HCT116 (cell line): ENCODE results near the gene IQCH. TPM values are rescaled to one million over a fixed set of nuclear protein-coding genes. Genes with fewer than 3 reads are reported as not detected.

ENCODE experiments used
- ATAC-seq: fragments of 200-7000 bp; cut with Tn5 transposase; 2 replicates; pipeline ENCODE4 v1.9.1; 2020; ENCODE audit warnings: mild to moderate bottlenecking, moderate library complexity
- BruUV-seq: library from RNA; stranded (reverse); fragments of 400-500 nt; replicated peaks from 2 replicates; lab custom pipeline; 2021; lab: Mats Ljungman, UMichigan
- CTCF ChIA-PET: fragments of 300-600 bp; sonication (Branson Sonifier 250); formaldehyde crosslinking; loops from one replicate; lab custom pipeline; 2021; ENCODE audit warnings: antibody characterized with exemption; lab: Charles Lee
- POLR2A ChIA-PET: fragments of 300-600, 350-600 bp; sonication (Branson Sonifier 250); formaldehyde crosslinking; loops from one replicate; lab custom pipeline; 2021; ENCODE audit warnings: antibody characterized with exemption; lab: Charles Lee
- RAD21 ChIA-PET, 2 experiments: fragments of 300-600 bp; sonication (Branson Sonifier 250); formaldehyde crosslinking; loops; one replicate each; lab custom pipeline; 2023; ENCODE audit warnings: low total read pairs in 2 of 2; ENCODE audit not compliant: uncharacterized antibody in 2 of 2, unreplicated experiment in 2 of 2, low non-redundant PET in 1 of 2; lab: Charles Lee
- DNase-seq: peaks from one replicate; pipeline ENCODE4 v3.0.0-alpha.2; 2010; ENCODE audit warnings: low read depth, low spot score
- H2AFZ ChIP-seq: fragments of 200-600 bp; shearing (Covaris generic), sonication (generic); 2 replicates; pipeline ENCODE4 v1.6.1; 2017; ENCODE audit warnings: low read depth, mixed run types, mixed read lengths, antibody characterized with exemption, low read length; ENCODE audit not compliant: poor library complexity, severe bottlenecking
- H3K27ac ChIP-seq: 2 replicates; pipeline ENCODE4 v1.5.1; 2012; ENCODE audit warnings: low read depth, low read length
- H3K27me3 ChIP-seq: fragments of 200-600 bp; sonication (generic); 2 replicates; pipeline ENCODE4 v1.6.1; 2016; ENCODE audit warnings: mixed run types, low read length, mixed read lengths; ENCODE audit not compliant: insufficient read depth
- H3K36me3 ChIP-seq, 2 experiments: fragments of 200-500 bp in 1 of 2; fragments of 200-600 bp in 1 of 2; sonication (Bioruptor generic) in 1 of 2; sonication (generic) in 1 of 2; 2 replicates each; pipeline versions ENCODE4 v1.5.1 to v1.6.1; 2014 to 2016; ENCODE audit warnings: low read length in 2 of 2, inconsistent platforms in 1 of 2, mixed read lengths in 1 of 2, mixed run types in 1 of 2; ENCODE audit not compliant: insufficient read depth in 2 of 2, control insufficient read depth in 1 of 2
- H3K4me1 ChIP-seq, 2 experiments: fragments of 200-600 bp in 1 of 2; sonication (generic) in 1 of 2; 2 replicates each; pipeline versions ENCODE4 v1.5.1 to v1.6.1; 2012 to 2017; ENCODE audit warnings: low read length in 2 of 2, inconsistent platforms in 1 of 2, mild to moderate bottlenecking in 1 of 2, mixed read lengths in 1 of 2, mixed run types in 1 of 2, moderate library complexity in 1 of 2; ENCODE audit not compliant: insufficient read depth in 2 of 2, control insufficient read depth in 1 of 2
- H3K4me2 ChIP-seq: fragments of 200-600 bp; sonication (generic); 2 replicates; pipeline ENCODE4 v1.6.1; 2017; ENCODE audit warnings: mixed run types, low read length, mixed read lengths
- H3K4me3 ChIP-seq, 2 experiments: fragments of 200-600 bp in 1 of 2; sonication (generic) in 1 of 2; replicated peaks in 1 of 2; 2 replicates each; pipeline ENCODE4 v1.5.1; 2011 to 2016; ENCODE audit warnings: low read length in 2 of 2, control low read depth in 1 of 2, low read depth in 1 of 2, mild to moderate bottlenecking in 1 of 2, mixed read lengths in 1 of 2, mixed run types in 1 of 2
- H3K79me2 ChIP-seq: fragments of 200-600 bp; sonication (generic); 2 replicates; pipeline ENCODE4 v1.6.1; 2017; ENCODE audit warnings: mild to moderate bottlenecking, mixed run types, low read length, moderate library complexity, mixed read lengths; ENCODE audit not compliant: insufficient read depth
- H3K9ac ChIP-seq: fragments of 200-600 bp; sonication (generic); 2 replicates; pipeline ENCODE4 v1.6.1; 2016; ENCODE audit warnings: low read length, mixed read lengths
- H3K9me2 ChIP-seq: fragments of 200-600 bp; sonication (generic), shearing (Covaris generic); 2 replicates; pipeline ENCODE4 v1.6.1; 2017; ENCODE audit warnings: mixed run types, mild to moderate bottlenecking, moderate library complexity; ENCODE audit not compliant: insufficient read depth
- H3K9me3 ChIP-seq, 2 experiments: fragments of 200-500 bp in 1 of 2; fragments of 200-600 bp in 1 of 2; sonication (Bioruptor generic) in 1 of 2; sonication (generic) in 1 of 2; 2 replicates each; pipeline ENCODE4 v1.6.1; 2014 to 2017; ENCODE audit warnings: low read length in 2 of 2, mixed read lengths in 2 of 2, inconsistent platforms in 1 of 2, low read depth in 1 of 2, mild to moderate bottlenecking in 1 of 2, mixed run types in 1 of 2, moderate library complexity in 1 of 2; ENCODE audit not compliant: control insufficient read depth in 1 of 2, insufficient read depth in 1 of 2
- H4K20me1 ChIP-seq: fragments of 200-600 bp; sonication (generic), shearing (Covaris generic); 2 replicates; pipeline ENCODE4 v1.6.1; 2017; ENCODE audit warnings: mixed run types, mild to moderate bottlenecking, moderate library complexity; ENCODE audit not compliant: insufficient read depth
- JUND ChIP-seq: IDR thresholded peaks from 2 replicates; pipeline ENCODE4 v1.6.1; 2012
- intact Hi-C: fragments of 100-400 bp; cut with micrococcal nuclease; formaldehyde crosslinking; loops from 2 replicates; pipeline ENCODE4 v1.10.0; 2022
- total RNA-seq: library from RNA; stranded (reverse); gene quantifications from one replicate; pipeline ENCODE4 v1.2.1, GENCODE V29; 2021; ENCODE audit not compliant: unreplicated experiment
- TF ChIP-seq, protein P1 (sequence below), 3 experiments: fragments of 200-600 bp in 1 of 3; sonication (generic) in 1 of 3; IDR thresholded peaks in 2 of 3; conservative IDR thresholded peaks in 1 of 3; 2 replicates each; pipeline ENCODE4 v1.5.1; 2012 to 2017; ENCODE audit warnings: low read depth in 2 of 3, low read length in 2 of 3, antibody characterized with exemption in 1 of 3, borderline replicate concordance in 1 of 3, control low read depth in 1 of 3, mild to moderate bottlenecking in 1 of 3, mixed read lengths in 1 of 3, mixed run types in 1 of 3, moderate library complexity in 1 of 3; ENCODE audit not compliant: insufficient read depth in 1 of 3
- TF ChIP-seq, protein P2 (sequence below): IDR thresholded peaks from 2 replicates; pipeline ENCODE4 v1.6.1; 2011; ENCODE audit warnings: mild to moderate bottlenecking, low read length, moderate library complexity; ENCODE audit not compliant: insufficient replicate concordance; ENCODE audit errors: extremely low read depth

Gene IQCH
- total RNA-seq, 1 experiment from 2014 or later = 4.6 TPM

DNA sequence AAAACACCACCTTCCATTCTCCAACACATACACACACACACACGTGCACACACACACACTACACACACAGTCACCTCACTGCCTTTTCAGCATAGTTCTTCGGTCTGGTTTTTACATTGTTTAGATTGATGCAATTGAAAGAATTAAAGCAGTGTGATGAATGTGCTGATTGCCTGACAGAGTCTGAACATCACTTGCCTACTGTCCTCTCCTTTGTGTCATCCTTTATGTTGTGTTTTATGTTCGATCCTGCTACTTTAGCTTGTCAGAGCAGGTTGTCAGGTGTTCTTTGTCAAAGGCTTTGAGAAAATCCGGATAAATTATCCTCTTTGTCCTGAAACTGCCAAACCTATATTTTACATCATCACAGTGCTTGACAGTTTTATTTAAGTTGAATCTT, 80.4 kb downstream of the IQCH start:
- Histone ChIP-seq H3K4me3 (no peak overlapping the region), H3K27me3 (no peaks in the 10 kb centered on the region), H3K9me3 (no peaks in the 10 kb centered on the region), H4K20me1 (no peaks in the 10 kb centered on the region), H3K4me2 (no peak overlapping the region), H3K9ac (no peak overlapping the region), H3K27ac (no peak overlapping the region), H3K36me3 (no peaks in the 10 kb centered on the region), H3K9me2 (no peaks in the 10 kb centered on the region), H3K4me1 (peaks cover 0 to 6% of the 10 kb centered on the region in 2 experiments; a peak in 2 of 4 replicates), H2AFZ (no peak overlapping the region), H3K79me2 (no peaks in the 10 kb centered on the region)
- ChIA-PET CTCF (no interaction called here), RAD21 (no interaction called here), POLR2A (no interaction called here)
- intact Hi-C loops = no loop called here
- BruUV-seq = no TSS peak
- TF ChIP-seq, protein P1, sequence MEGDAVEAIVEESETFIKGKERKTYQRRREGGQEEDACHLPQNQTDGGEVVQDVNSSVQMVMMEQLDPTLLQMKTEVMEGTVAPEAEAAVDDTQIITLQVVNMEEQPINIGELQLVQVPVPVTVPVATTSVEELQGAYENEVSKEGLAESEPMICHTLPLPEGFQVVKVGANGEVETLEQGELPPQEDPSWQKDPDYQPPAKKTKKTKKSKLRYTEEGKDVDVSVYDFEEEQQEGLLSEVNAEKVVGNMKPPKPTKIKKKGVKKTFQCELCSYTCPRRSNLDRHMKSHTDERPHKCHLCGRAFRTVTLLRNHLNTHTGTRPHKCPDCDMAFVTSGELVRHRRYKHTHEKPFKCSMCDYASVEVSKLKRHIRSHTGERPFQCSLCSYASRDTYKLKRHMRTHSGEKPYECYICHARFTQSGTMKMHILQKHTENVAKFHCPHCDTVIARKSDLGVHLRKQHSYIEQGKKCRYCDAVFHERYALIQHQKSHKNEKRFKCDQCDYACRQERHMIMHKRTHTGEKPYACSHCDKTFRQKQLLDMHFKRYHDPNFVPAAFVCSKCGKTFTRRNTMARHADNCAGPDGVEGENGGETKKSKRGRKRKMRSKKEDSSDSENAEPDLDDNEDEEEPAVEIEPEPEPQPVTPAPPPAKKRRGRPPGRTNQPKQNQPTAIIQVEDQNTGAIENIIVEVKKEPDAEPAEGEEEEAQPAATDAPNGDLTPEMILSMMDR (IDR thresholded peaks at IDR 0.05 in 2 of 3, conservative IDR thresholded peaks at IDR 0.05 in 1 of 3; ENCODE audit: borderline replicate concordance in 1 of 3, insufficient read depth in 1 of 3, low read depth in 2 of 3, low read length in 2 of 3) = no peak
- TF ChIP-seq JUND = no peak
- ATAC-seq (no peak), DNase-seq (no peak)

DNA sequence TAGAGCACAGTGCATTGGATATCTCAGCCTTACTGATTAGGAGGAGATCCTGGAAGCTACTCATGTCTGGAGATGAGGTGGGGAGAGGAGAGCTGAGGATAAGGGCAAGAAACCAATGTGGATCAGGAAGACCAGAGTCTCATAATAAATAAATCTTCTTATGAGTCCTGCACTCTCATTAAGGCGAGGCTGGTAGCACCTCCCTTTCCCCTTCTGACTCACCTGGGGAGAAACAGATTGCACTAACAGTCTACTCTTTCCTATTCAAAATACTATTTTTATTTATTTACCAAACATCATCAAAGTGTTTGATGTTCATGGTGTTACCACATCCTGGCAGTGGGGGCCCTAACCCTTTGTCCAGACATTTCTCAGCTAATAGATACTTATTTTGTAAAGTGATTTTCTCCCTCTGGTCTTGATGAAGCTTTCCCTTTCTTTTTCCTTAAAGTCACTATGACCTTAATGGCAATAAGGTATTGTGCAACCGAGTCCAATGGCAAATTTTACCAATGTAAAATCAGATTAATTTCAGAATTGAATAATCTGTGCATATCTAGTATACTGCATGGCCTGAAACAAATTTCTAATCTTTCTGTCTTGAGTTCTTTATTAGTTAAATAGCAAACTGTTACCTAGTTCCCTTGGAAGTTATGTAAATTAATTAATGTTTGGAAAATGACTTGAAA, 81.1 kb downstream of the IQCH start:
- TF ChIP-seq, protein P2, sequence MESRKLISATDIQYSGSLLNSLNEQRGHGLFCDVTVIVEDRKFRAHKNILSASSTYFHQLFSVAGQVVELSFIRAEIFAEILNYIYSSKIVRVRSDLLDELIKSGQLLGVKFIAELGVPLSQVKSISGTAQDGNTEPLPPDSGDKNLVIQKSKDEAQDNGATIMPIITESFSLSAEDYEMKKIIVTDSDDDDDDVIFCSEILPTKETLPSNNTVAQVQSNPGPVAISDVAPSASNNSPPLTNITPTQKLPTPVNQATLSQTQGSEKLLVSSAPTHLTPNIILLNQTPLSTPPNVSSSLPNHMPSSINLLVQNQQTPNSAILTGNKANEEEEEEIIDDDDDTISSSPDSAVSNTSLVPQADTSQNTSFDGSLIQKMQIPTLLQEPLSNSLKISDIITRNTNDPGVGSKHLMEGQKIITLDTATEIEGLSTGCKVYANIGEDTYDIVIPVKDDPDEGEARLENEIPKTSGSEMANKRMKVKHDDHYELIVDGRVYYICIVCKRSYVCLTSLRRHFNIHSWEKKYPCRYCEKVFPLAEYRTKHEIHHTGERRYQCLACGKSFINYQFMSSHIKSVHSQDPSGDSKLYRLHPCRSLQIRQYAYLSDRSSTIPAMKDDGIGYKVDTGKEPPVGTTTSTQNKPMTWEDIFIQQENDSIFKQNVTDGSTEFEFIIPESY = no peak
- Histone ChIP-seq H3K27me3 (no peaks in the 10 kb centered on the region), H3K36me3 (no peaks in the 10 kb centered on the region), H3K4me2 (no peak overlapping the region), H3K27ac (no peak overlapping the region), H2AFZ (no peak overlapping the region), H3K9me2 (no peaks in the 10 kb centered on the region), H3K9me3 (no peaks in the 10 kb centered on the region), H3K79me2 (no peaks in the 10 kb centered on the region), H3K4me1 (peaks cover 0 to 6% of the 10 kb centered on the region in 2 experiments; a peak in 2 of 4 replicates), H4K20me1 (no peaks in the 10 kb centered on the region), H3K9ac (no peak overlapping the region), H3K4me3 (no peak overlapping the region)
- ChIA-PET POLR2A (no interaction called here), RAD21 (no interaction called here), CTCF (no interaction called here)
- DNase-seq (no peak), ATAC-seq (no peak)
- intact Hi-C loops = no loop called here
- no TSS peak for BruUV-seq
